Heart left ventricle (tissue), 13 donors: ENCODE results near the gene SPATA31C2.
"Not testable (repeated sequence)": the region's sequence is repeated elsewhere in the genome, so short reads cannot be mapped to it uniquely, and the experiment has no call there.

Source experiments
- CTCF ChIP-seq, 12 donors: fragments of 200-600 bp; sonication (generic) in 4 of 12; IDR thresholded peaks; one replicate each; pipeline versions ENCODE4 v1.5.0 to v1.8.0; 2018 to 2022; ENCODE audit warnings: antibody characterized with exemption in 12 of 12, mild to moderate bottlenecking in 5 of 12
- POLR2A ChIP-seq, 2 donors: fragments of 450-650 bp; IDR thresholded peaks; one replicate each; pipeline ENCODE4 v1.6.1; 2017; ENCODE audit warnings: antibody characterized with exemption in 2 of 2, mild to moderate bottlenecking in 2 of 2, moderate library complexity in 2 of 2
- donor health status: ischemic (EF 13 %, LVEDD 7.1; RV severe dilation, severe dysfunction).
- donor health status: DM: no; HTN: yes; CAD: no.
- donor health status: DM: no; HTN: no; CAD: no.
- donor health status: ischemic (EF 25% LVEDD 6.9; RV normal size, moderate dysfunction).
- donor health status: ischemic (EF 25% LVEDD 5.7; RV mildly dilated, moderate dysfunction).
- donor health status: ischemic (EF 35%, LVEDD 5.7; RV mildly dilated, moderate dysfunction).
- donor health status: nonischemic (EF 11% LVEDD 7.7; RV severe dilation, severe dysfunction).
- donor health status: DM: yes; HTN: yes; CAD: no.
- donor health status: PGD.
- donor health status: ischemic (EF 29% LVEDD 5.4; RV normal size, mild dysfunction).
- donor health status: nonischemic (EF 23%, LVEDD 6.1; RV moderate dilation, normal function).

DNA sequence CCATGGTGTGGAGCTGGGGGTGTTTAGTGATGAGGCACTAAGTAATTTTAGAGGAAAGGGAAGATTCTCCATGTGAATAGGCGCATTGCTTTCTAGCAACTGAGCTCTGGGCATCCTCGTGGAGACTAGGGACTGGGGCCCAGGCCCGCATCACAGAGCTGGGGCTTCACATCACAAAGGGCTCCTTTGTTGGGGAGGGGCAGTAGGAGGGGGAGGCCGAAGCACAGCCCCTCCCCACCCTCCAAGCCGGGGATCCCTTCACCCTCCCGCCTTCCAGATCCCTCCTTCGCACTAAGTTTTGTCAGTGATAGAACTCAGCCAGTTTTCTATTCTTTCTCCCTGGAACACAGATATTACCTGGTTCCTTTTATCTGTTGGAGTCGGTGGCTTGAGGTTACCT, at the start of gene SPATA31C2:
- TF ChIP-seq CTCF, POLR2A (IDR thresholded peaks at IDR 0.05): not testable (repeated sequence)
